Vagina (tissue), 2 donors: Measurements from ENCODE around the gene PTPN14.

ENCODE experiments used
- CTCF ChIP-seq, 3 experiments: fragments of 450-650 bp in 2 of 3; fragments of 200-600 bp in 1 of 3; sonication (generic) in 1 of 3; IDR thresholded peaks; one replicate each; pipeline ENCODE4 v1.5.1; 2017 to 2019; ENCODE audit warnings: antibody characterized with exemption in 3 of 3, mild to moderate bottlenecking in 2 of 3, moderate library complexity in 2 of 3
- POLR2AphosphoS5 ChIP-seq, 2 donors: sonication (generic); formaldehyde crosslinking; IDR thresholded peaks; one replicate each; pipeline ENCODE4 v1.9.0; 2017; ENCODE audit warnings: antibody characterized with exemption in 2 of 2, mild to moderate bottlenecking in 2 of 2, low read depth in 1 of 2; ENCODE audit not compliant: insufficient read depth in 1 of 2

GRCh38 chr1:214441119-214441518, 110.3 kb downstream of the PTPN14 start:
- TF ChIP-seq CTCF (IDR thresholded peaks at IDR 0.05): no peak
- TF ChIP-seq POLR2AphosphoS5 (IDR thresholded peaks at IDR 0.05; ENCODE audit: insufficient read depth in 1 of 2, low read depth in 1 of 2): no peak
